ENCODE results near the gene ISM1.

Gene ISM1

DNA sequence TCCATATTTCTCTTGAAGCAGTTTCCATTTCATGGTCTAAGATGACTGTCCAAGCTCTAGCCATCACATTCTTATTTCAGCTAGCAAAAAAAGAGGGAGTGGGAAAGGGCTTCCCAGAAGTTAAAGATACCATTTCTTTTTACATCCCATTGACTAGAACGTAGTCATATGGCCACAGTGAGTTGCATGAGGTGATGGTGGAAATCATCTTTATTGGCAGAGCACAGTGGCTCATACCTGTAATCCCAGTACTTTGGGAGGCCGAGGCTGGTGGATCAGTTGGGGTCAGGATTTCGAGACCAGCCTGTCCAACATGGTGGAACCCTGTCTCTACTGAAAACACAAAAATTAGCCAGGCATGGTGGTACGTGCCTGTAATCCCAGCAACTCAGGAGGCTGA, 99.6 kb downstream of the ISM1 start:
- Histone ChIP-seq H3K9me3 (ENCODE audit: control insufficient read depth, insufficient read depth, low read length) (no peaks in the 10 kb centered on the region), H3F3A (ENCODE audit: control insufficient read depth, insufficient read depth) (no peaks in the 10 kb centered on the region), H3K4me3 (ENCODE audit: low read length) (no peak overlapping the region), H3K27me3 (ENCODE audit: control insufficient read depth, low read length) (peaks cover 3% of the 10 kb centered on the region), H3K79me2 (ENCODE audit: control insufficient read depth, low read length) (no peaks in the 10 kb centered on the region), H3K27ac (ENCODE audit: low read depth, low read length) (no peak overlapping the region), H3K36me3 (ENCODE audit: control insufficient read depth, low read length) (no peaks in the 10 kb centered on the region), H4K20me1 (ENCODE audit: control insufficient read depth, insufficient read depth, low read depth, low read length) (no peaks in the 10 kb centered on the region), H3K4me2 (ENCODE audit: low read length) (no peak overlapping the region), H3K9me2 (replicated peaks; ENCODE audit: control insufficient read depth, low read length) (no peaks in the 10 kb centered on the region), H3K4me1 (ENCODE audit: control insufficient read depth, low read length) (no peaks in the 10 kb centered on the region)
- TF ChIP-seq CTCF (IDR thresholded peaks at IDR 0.05; ENCODE audit: low read depth, low read length, poor library complexity, severe bottlenecking) (no peak), EZH2phosphoT487 (IDR thresholded peaks at IDR 0.05; ENCODE audit: borderline replicate concordance, low read length) (no peak)

GRCh38 chr20:13321416-13321815, 100.3 kb downstream of the ISM1 start:
- Histone ChIP-seq H3K27ac (ENCODE audit: low read depth, low read length) (no peak overlapping the region), H4K20me1 (ENCODE audit: control insufficient read depth, insufficient read depth, low read depth, low read length) (no peaks in the 10 kb centered on the region), H3K4me2 (ENCODE audit: low read length) (no peak overlapping the region), H3K4me3 (ENCODE audit: low read length) (no peak overlapping the region), H3K9me3 (ENCODE audit: control insufficient read depth, insufficient read depth, low read length) (no peaks in the 10 kb centered on the region), H3K79me2 (ENCODE audit: control insufficient read depth, low read length) (no peaks in the 10 kb centered on the region), H3K36me3 (ENCODE audit: control insufficient read depth, low read length) (no peaks in the 10 kb centered on the region), H3K27me3 (ENCODE audit: control insufficient read depth, low read length) (peaks cover 3% of the 10 kb centered on the region), H3K9me2 (replicated peaks; ENCODE audit: control insufficient read depth, low read length) (no peaks in the 10 kb centered on the region), H3K4me1 (ENCODE audit: control insufficient read depth, low read length) (no peaks in the 10 kb centered on the region), H3F3A (ENCODE audit: control insufficient read depth, insufficient read depth) (no peaks in the 10 kb centered on the region)
- TF ChIP-seq CTCF (IDR thresholded peaks at IDR 0.05; ENCODE audit: low read depth, low read length, poor library complexity, severe bottlenecking) (no peak), EZH2phosphoT487 (IDR thresholded peaks at IDR 0.05; ENCODE audit: borderline replicate concordance, low read length) (no peak)

DNA sequence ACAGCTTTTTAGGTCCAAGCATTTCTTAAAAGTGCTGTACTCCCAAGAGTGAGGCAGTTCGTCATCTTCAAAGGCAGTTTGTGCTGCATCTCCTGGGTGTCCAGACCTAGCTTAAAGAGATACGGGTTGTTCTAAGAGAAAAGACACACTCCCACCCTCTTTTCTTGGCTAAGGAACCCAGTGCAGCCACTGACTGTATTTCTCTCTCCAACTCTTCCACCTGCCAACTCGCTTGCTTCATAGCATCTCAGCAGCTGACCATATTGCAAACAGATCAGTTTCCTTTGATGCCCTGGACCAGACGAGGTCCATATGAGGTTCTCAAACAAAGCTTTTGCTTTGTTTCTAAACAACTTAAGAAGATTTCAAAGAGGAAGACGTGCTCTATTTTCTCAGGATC, 101.1 kb downstream of the ISM1 start:
- Histone ChIP-seq H3K4me2 (ENCODE audit: low read length) (no peak overlapping the region), H4K20me1 (ENCODE audit: control insufficient read depth, insufficient read depth, low read depth, low read length) (no peaks in the 10 kb centered on the region), H3K4me3 (ENCODE audit: low read length) (no peak overlapping the region), H3K27me3 (ENCODE audit: control insufficient read depth, low read length) (peaks cover 3% of the 10 kb centered on the region), H3K36me3 (ENCODE audit: control insufficient read depth, low read length) (no peaks in the 10 kb centered on the region), H3K79me2 (ENCODE audit: control insufficient read depth, low read length) (no peaks in the 10 kb centered on the region), H3K27ac (ENCODE audit: low read depth, low read length) (no peak overlapping the region), H3K9me2 (replicated peaks; ENCODE audit: control insufficient read depth, low read length) (no peaks in the 10 kb centered on the region), H3K4me1 (ENCODE audit: control insufficient read depth, low read length) (no peaks in the 10 kb centered on the region), H3K9me3 (ENCODE audit: control insufficient read depth, insufficient read depth, low read length) (no peaks in the 10 kb centered on the region), H3F3A (ENCODE audit: control insufficient read depth, insufficient read depth) (no peaks in the 10 kb centered on the region)
- TF ChIP-seq EZH2phosphoT487 (IDR thresholded peaks at IDR 0.05; ENCODE audit: borderline replicate concordance, low read length) (no peak), CTCF (IDR thresholded peaks at IDR 0.05; ENCODE audit: low read depth, low read length, poor library complexity, severe bottlenecking) (no peak)

GRCh38 chr20:13322621-13323020, 101.5 kb downstream of the ISM1 start:
- TF ChIP-seq EZH2phosphoT487 (IDR thresholded peaks at IDR 0.05; ENCODE audit: borderline replicate concordance, low read length) (no peak), CTCF (IDR thresholded peaks at IDR 0.05; ENCODE audit: low read depth, low read length, poor library complexity, severe bottlenecking) (no peak)
- H3F3A ChIP-seq (ENCODE audit: control insufficient read depth, insufficient read depth), result no peaks in the 10 kb centered on the region
- H3K36me3 ChIP-seq (ENCODE audit: control insufficient read depth, low read length), result no peaks in the 10 kb centered on the region
- H3K9me2 ChIP-seq (replicated peaks; ENCODE audit: control insufficient read depth, low read length), result no peaks in the 10 kb centered on the region
- no peak overlapping the region for H3K4me3 ChIP-seq (ENCODE audit: low read length)
- no peaks in the 10 kb centered on the region for H3K4me1 ChIP-seq (ENCODE audit: control insufficient read depth, low read length)
- no peaks in the 10 kb centered on the region for H3K79me2 ChIP-seq (ENCODE audit: control insufficient read depth, low read length)
- no peaks in the 10 kb centered on the region for H4K20me1 ChIP-seq (ENCODE audit: control insufficient read depth, insufficient read depth, low read depth, low read length)
- H3K9me3 ChIP-seq (ENCODE audit: control insufficient read depth, insufficient read depth, low read length), result no peaks in the 10 kb centered on the region
- H3K4me2 ChIP-seq (ENCODE audit: low read length), result no peak overlapping the region
- peaks cover 3% of the 10 kb centered on the region for H3K27me3 ChIP-seq (ENCODE audit: control insufficient read depth, low read length)
- H3K27ac ChIP-seq (ENCODE audit: low read depth, low read length), result no peak overlapping the region

All from DOHH2 (cell line).